HepG2 (cell line): ENCODE data around the gene PCSK6. TPM values are rescaled to one million over a fixed set of nuclear protein-coding genes. Genes with fewer than 3 reads are reported as not detected.

Experiments
- ATAC-seq: fragments of 200-7000 bp; cut with Tn5 transposase; 3 replicates; pipeline ENCODE4 v1.9.1; 2020; ENCODE audit warnings: mild to moderate bottlenecking, moderate library complexity
- BruUV-seq: library from RNA; stranded (reverse); fragments of 400-500 nt; replicated peaks from 2 replicates; lab custom pipeline; 2021; lab: Mats Ljungman, UMichigan
- CTCF ChIA-PET: fragments of 300-600 bp; formaldehyde crosslinking; extraction: SDS; loops from one replicate; lab custom pipeline; 2021; ENCODE audit warnings: low total read pairs, inconsistent platforms, low intra/inter-chr PET ratio; lab: Yijun Ruan, JAX
- POLR2A ChIA-PET: fragments of 350-600 bp; sonication (Branson Sonifier 250); formaldehyde crosslinking; loops from one replicate; lab custom pipeline; 2020; ENCODE audit warnings: antibody characterized with exemption, inconsistent platforms; lab: Yijun Ruan, JAX
- DNase-seq: peaks from one replicate; pipeline ENCODE4 v3.0.0-alpha.2; 2015; ENCODE audit warnings: low spot score
- FAIRE-seq: peaks from 3 replicates; lab custom pipeline; 2011; peaks lifted over from hg19 to GRCh38; lab: Jason Lieb, UNC
- H2AFZ ChIP-seq: one replicate; pipeline ENCODE4 v1.6.1; 2011; ENCODE audit warnings: low read length, inconsistent platforms
- H3K27ac ChIP-seq: fragments of 300-600 bp; 3 replicates; pipeline ENCODE4 v1.8.0; 2011; ENCODE audit warnings: mixed run types, mild to moderate bottlenecking, mixed read lengths, low read length, inconsistent platforms; ENCODE audit not compliant: insufficient read depth; ENCODE audit errors: extremely low read length
- H3K27me3 ChIP-seq, 2 experiments: fragments of 200-600 bp in 1 of 2; 2 replicates in 1 of 2; 3 replicates in 1 of 2; pipeline versions ENCODE4 v1.6.0 to v1.8.0; 2011; ENCODE audit warnings: low read length in 2 of 2, mild to moderate bottlenecking in 2 of 2, moderate library complexity in 2 of 2, inconsistent platforms in 1 of 2; ENCODE audit not compliant: insufficient read depth in 2 of 2, control insufficient read depth in 1 of 2
- H3K36me3 ChIP-seq, 2 experiments: fragments of 200-600 bp in 1 of 2; replicated peaks in 1 of 2; 2 replicates in 1 of 2; 3 replicates in 1 of 2; pipeline versions ENCODE4 v1.5.1 to v1.8.0; 2011; ENCODE audit warnings: low read length in 2 of 2, inconsistent platforms in 1 of 2; ENCODE audit not compliant: insufficient read depth in 2 of 2, control insufficient read depth in 1 of 2
- H3K4me1 ChIP-seq: 2 replicates; pipeline ENCODE4 v1.5.1; 2012; ENCODE audit warnings: low read length, inconsistent platforms; ENCODE audit not compliant: insufficient read depth
- H3K4me2 ChIP-seq: 2 replicates; pipeline ENCODE4 v1.6.0; 2011; ENCODE audit warnings: low read depth, low read length, inconsistent platforms
- H3K4me3 ChIP-seq, 3 experiments: fragments of 200-600 bp in 1 of 3; sonication (generic), shearing (Covaris generic) in 1 of 3; replicated peaks in 1 of 3; 2 replicates each; pipeline ENCODE4 v1.5.1; 2011 to 2016; ENCODE audit warnings: low read length in 3 of 3, inconsistent platforms in 2 of 3, low read depth in 2 of 3, mild to moderate bottlenecking in 2 of 3, control low read depth in 1 of 3, mixed read lengths in 1 of 3; ENCODE audit not compliant: insufficient read depth in 1 of 3
- H3K79me2 ChIP-seq: one replicate; pipeline ENCODE4 v1.6.1; 2011; ENCODE audit warnings: low read length, inconsistent platforms; ENCODE audit not compliant: insufficient read depth
- H3K9ac ChIP-seq: 2 replicates; pipeline ENCODE4 v1.6.0; 2011; ENCODE audit warnings: mild to moderate bottlenecking, low read depth, low read length, inconsistent platforms; ENCODE audit not compliant: insufficient read depth
- H3K9me3 ChIP-seq: 2 replicates; pipeline ENCODE4 v1.5.1; 2012; ENCODE audit warnings: mild to moderate bottlenecking, low read length
- H4K20me1 ChIP-seq: 2 replicates; pipeline ENCODE4 v1.6.0; 2011; ENCODE audit warnings: inconsistent platforms, mild to moderate bottlenecking, low read length, moderate library complexity; ENCODE audit not compliant: insufficient read depth
- CENPT ChIP-seq: sonication (generic); formaldehyde crosslinking; IDR thresholded peaks from 2 replicates; pipeline ENCODE4 v1.8.0; 2022; ENCODE audit warnings: low read depth, mild to moderate bottlenecking, moderate library complexity, missing genetic modification reagents
- MEIS2 ChIP-seq: sonication (generic); formaldehyde crosslinking; IDR thresholded peaks from 2 replicates; pipeline ENCODE4 v1.9.0; 2021; ENCODE audit warnings: mild to moderate bottlenecking, missing genetic modification reagents
- MYC ChIP-seq: sonication (generic); formaldehyde crosslinking; IDR thresholded peaks from 2 replicates; pipeline ENCODE4 v1.9.0; 2021; ENCODE audit warnings: missing genetic modification reagents, borderline replicate concordance
- SYNCRIP ChIP-seq: fragments of 200-400 bp; formaldehyde crosslinking; IDR thresholded peaks from 2 replicates; pipeline ENCODE4 v1.6.1; 2018; ENCODE audit warnings: mild to moderate bottlenecking, low read depth, low read length; ENCODE audit not compliant: insufficient read depth
- ZBTB1 ChIP-seq: sonication (generic); formaldehyde crosslinking; IDR thresholded peaks from 2 replicates; pipeline ENCODE4 v1.4.0; 2020; ENCODE audit warnings: missing genetic modification reagents, borderline replicate concordance
- ZNF317 ChIP-seq: sonication (generic); formaldehyde crosslinking; IDR thresholded peaks from 2 replicates; pipeline ENCODE4 v1.5.0; 2020; ENCODE audit warnings: mild to moderate bottlenecking, missing genetic modification reagents
- ZNF367 ChIP-seq: sonication (generic); formaldehyde crosslinking; IDR thresholded peaks from 2 replicates; pipeline ENCODE4 v1.4.0; 2020; ENCODE audit warnings: missing genetic modification reagents, borderline replicate concordance
- ZNF720 ChIP-seq: sonication (generic); formaldehyde crosslinking; IDR thresholded peaks from 2 replicates; pipeline ENCODE4 v1.4.0; 2020; ENCODE audit warnings: missing genetic modification reagents
- WGBS: methylation state at CpG from one replicate; pipeline ENCODE4 v1.1.6; 2017; ENCODE audit warnings: low lambda C conversion rate; 5-methylcytosine and 5-hydroxymethylcytosine counted together
- in situ Hi-C: cut with HindIII; loops from 2 replicates; pipeline ENCODE4 v1.10.0; 2017; ENCODE audit warnings: low pct_unique_long_range_greater_than_20kb; ENCODE audit not compliant: extremely low pct_ligation_motif_present
- intact Hi-C: fragments of 100-400 bp; cut with micrococcal nuclease; formaldehyde crosslinking; loops from one replicate; pipeline ENCODE4 v1.10.0; 2022; ENCODE audit not compliant: unreplicated experiment
- polyA plus RNA-seq, 8 experiments: library from polyadenylated mRNA; depleted of rRNA in 3 of 8; stranded (reverse) in 7 of 8; unstranded in 1 of 8; fragments of >200 nt; fragmentation: Illumina TruSeq in 4 of 8; extraction: Trizol in 4 of 8; gene quantifications; 2 replicates each; pipeline versions ENCODE4 v1.2.1 to v1.2.3, GENCODE V29; 2011 to 2016; ENCODE audit warnings: low read depth in 4 of 8, missing spikeins in 1 of 8, mixed read lengths in 1 of 8; ENCODE audit not compliant: insufficient read depth in 1 of 8
- total RNA-seq, 5 experiments: library from RNA; depleted of rRNA; stranded (reverse); fragments of >200 nt; fragmentation: Illumina TruSeq; extraction: Trizol; gene quantifications; 2 replicates each; pipeline ENCODE4 v1.2.3, GENCODE V29; 2016; ENCODE audit warnings: low read depth in 1 of 5
- TF ChIP-seq, protein P1 (sequence below): sonication (generic); formaldehyde crosslinking; IDR thresholded peaks from 2 replicates; pipeline ENCODE4 v1.4.0; 2020; ENCODE audit warnings: missing genetic modification reagents
- TF ChIP-seq, protein P2 (sequence below): sonication (generic); formaldehyde crosslinking; IDR thresholded peaks from 2 replicates; pipeline ENCODE4 v1.4.0; 2020; ENCODE audit warnings: missing genetic modification reagents, borderline replicate concordance
- TF ChIP-seq, protein P3 (sequence below): sonication (generic); formaldehyde crosslinking; IDR thresholded peaks from 2 replicates; pipeline ENCODE4 v1.5.0; 2020; ENCODE audit warnings: mild to moderate bottlenecking, missing genetic modification reagents
- TF ChIP-seq, protein P4 (sequence below): fragments of 450-650 bp; IDR thresholded peaks from 2 replicates; pipeline ENCODE4 v1.6.1; 2016

PCSK6 gene
- total and polyA plus RNA-seq, 2 of the 13 experiments (the other 11 are each of a cell fraction or from before 2014, with no cell fraction given): 56.5 to 155 TPM

DNA sequence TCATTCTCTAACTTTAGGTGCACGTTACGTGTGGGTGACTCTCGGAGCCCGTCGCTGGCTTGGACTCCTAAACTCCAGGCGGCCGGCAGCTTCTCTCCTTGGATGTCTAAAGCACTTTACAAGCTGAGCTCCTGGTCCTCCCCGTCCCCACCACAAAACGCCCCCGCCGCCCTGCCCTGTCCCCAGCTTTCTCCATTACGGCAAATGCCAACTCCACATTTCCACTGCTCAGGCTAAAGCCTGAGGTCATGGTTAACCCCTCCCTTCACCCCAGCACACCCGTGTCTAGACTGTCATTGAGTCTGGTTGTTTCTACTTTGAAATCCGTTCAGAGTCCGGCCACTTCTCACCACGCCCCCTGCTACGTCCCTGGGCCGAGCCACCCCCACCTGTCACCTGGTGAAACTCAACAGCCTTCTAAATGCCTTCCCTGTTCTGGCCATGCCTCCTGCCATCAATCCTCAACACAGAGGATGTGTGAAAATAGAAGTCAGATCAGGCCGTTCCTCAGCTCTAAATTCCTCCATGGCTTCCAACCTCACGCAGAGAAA is 8.1 kb upstream of the PCSK6 start (continued):
- TF ChIP-seq, protein P1, sequence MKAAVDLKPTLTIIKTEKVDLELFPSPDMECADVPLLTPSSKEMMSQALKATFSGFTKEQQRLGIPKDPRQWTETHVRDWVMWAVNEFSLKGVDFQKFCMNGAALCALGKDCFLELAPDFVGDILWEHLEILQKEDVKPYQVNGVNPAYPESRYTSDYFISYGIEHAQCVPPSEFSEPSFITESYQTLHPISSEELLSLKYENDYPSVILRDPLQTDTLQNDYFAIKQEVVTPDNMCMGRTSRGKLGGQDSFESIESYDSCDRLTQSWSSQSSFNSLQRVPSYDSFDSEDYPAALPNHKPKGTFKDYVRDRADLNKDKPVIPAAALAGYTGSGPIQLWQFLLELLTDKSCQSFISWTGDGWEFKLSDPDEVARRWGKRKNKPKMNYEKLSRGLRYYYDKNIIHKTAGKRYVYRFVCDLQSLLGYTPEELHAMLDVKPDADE (CRISPR knock-in tag): no peak
- TF ChIP-seq ZNF317 (CRISPR knock-in tag) (peak; percentile 57; the same call in 1 of the 2 replicates), CENPT (no peak)
- TF ChIP-seq, protein P2, sequence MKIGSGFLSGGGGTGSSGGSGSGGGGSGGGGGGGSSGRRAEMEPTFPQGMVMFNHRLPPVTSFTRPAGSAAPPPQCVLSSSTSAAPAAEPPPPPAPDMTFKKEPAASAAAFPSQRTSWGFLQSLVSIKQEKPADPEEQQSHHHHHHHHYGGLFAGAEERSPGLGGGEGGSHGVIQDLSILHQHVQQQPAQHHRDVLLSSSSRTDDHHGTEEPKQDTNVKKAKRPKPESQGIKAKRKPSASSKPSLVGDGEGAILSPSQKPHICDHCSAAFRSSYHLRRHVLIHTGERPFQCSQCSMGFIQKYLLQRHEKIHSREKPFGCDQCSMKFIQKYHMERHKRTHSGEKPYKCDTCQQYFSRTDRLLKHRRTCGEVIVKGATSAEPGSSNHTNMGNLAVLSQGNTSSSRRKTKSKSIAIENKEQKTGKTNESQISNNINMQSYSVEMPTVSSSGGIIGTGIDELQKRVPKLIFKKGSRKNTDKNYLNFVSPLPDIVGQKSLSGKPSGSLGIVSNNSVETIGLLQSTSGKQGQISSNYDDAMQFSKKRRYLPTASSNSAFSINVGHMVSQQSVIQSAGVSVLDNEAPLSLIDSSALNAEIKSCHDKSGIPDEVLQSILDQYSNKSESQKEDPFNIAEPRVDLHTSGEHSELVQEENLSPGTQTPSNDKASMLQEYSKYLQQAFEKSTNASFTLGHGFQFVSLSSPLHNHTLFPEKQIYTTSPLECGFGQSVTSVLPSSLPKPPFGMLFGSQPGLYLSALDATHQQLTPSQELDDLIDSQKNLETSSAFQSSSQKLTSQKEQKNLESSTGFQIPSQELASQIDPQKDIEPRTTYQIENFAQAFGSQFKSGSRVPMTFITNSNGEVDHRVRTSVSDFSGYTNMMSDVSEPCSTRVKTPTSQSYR (CRISPR knock-in tag): peak; percentile 53; the same call in 1 of the 2 replicates

DNA sequence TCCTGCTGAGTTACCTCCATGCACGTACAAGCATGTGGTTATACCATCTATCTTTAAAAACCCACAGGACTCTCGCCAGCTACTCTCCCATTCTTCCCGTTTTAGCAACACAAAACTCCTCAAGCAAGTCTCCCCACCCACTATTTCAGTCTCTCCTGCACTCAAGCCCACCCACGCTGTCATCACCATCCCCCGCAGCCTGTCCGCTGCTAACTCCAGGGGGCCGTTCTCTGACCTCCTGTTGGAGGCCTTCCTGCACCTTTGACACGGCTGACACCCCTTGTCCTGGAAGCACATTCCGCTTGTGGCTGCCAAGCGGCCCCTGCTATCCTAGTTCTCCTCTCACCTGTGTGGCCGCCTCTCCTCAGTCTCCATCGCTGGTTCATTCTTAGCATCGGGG is 7.5 kb upstream of the PCSK6 start:
- ATAC-seq (peak; percentile 14), FAIRE-seq (no peak), DNase-seq (no peak)
- Histone ChIP-seq H2AFZ (no peak overlapping the region), H3K4me1 (peaks cover 68% of the 10 kb centered on the region), H3K36me3 (no peaks in the 10 kb centered on the region), H3K4me3 (peak overlapping the region; percentile 73 to 88 (median 85)), H4K20me1 (no peaks in the 10 kb centered on the region), H3K79me2 (peaks cover 4% of the 10 kb centered on the region), H3K4me2 (peak overlapping the region; percentile 95), H3K27me3 (no peaks in the 10 kb centered on the region), H3K9ac (peak overlapping the region; percentile 70), H3K9me3 (no peaks in the 10 kb centered on the region), H3K27ac (peak overlapping the region; percentile 27)
- in situ Hi-C loops: loop anchor here (10.0 kb wide), 1 partner anchor 202 kb away; the partner anchor contains the start of gene SNRPA1
- ChIA-PET POLR2A (interaction anchor here (0.8 to 4.8 kb wide), 5 partner anchors 9 to 58 kb away, joined by 3 to 35 read pairs (median 10); no protein-coding TSS in a partner anchor), CTCF (no interaction called here)
- intact Hi-C loops: loop anchor here (5.0 kb wide), 1 partner anchor 145 kb away; no protein-coding TSS in a partner anchor
- 1% methylated on average over 13 of the region's 13 CpGs for WGBS
- TSS peak; percentile 77 for BruUV-seq
- TF ChIP-seq, protein P3, sequence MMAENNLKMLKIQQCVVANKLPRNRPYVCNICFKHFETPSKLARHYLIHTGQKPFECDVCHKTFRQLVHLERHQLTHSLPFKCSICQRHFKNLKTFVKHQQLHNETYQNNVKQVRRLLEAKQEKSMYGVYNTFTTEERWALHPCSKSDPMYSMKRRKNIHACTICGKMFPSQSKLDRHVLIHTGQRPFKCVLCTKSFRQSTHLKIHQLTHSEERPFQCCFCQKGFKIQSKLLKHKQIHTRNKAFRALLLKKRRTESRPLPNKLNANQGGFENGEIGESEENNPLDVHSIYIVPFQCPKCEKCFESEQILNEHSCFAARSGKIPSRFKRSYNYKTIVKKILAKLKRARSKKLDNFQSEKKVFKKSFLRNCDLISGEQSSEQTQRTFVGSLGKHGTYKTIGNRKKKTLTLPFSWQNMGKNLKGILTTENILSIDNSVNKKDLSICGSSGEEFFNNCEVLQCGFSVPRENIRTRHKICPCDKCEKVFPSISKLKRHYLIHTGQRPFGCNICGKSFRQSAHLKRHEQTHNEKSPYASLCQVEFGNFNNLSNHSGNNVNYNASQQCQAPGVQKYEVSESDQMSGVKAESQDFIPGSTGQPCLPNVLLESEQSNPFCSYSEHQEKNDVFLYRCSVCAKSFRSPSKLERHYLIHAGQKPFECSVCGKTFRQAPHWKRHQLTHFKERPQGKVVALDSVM (CRISPR knock-in tag): 0 out of 2 replicates have a peak, but pooled peaks have one; percentile 10
- TF ChIP-seq ZNF720 (CRISPR knock-in tag): no peak
- no peak for TF ChIP-seq ZBTB1 (CRISPR knock-in tag)
- TF ChIP-seq MEIS2 (CRISPR knock-in tag): 0 out of 2 replicates have a peak, but pooled peaks have one; percentile 28
- TF ChIP-seq SYNCRIP: no peak
- TF ChIP-seq ZNF367: 0 out of 2 replicates have a peak, but pooled peaks have one; percentile 13
- TF ChIP-seq MYC (CRISPR knock-in tag): 0 out of 2 replicates have a peak, but pooled peaks have one; percentile 8
- TF ChIP-seq, protein P4, sequence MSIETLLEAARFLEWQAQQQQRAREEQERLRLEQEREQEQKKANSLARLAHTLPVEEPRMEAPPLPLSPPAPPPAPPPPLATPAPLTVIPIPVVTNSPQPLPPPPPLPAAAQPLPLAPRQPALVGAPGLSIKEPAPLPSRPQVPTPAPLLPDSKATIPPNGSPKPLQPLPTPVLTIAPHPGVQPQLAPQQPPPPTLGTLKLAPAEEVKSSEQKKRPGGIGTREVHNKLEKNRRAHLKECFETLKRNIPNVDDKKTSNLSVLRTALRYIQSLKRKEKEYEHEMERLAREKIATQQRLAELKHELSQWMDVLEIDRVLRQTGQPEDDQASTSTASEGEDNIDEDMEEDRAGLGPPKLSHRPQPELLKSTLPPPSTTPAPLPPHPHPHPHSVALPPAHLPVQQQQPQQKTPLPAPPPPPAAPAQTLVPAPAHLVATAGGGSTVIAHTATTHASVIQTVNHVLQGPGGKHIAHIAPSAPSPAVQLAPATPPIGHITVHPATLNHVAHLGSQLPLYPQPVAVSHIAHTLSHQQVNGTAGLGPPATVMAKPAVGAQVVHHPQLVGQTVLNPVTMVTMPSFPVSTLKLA: no peak
